Breast epithelium (tissue), 3 donors: ENCODE measurements around the gene NEU3.

Experiments used
- CTCF ChIP-seq, 3 donors: fragments of 450-650 bp; IDR thresholded peaks; one replicate each; pipeline ENCODE4 v1.5.1; 2016 to 2017; ENCODE audit warnings: antibody characterized with exemption in 3 of 3, mild to moderate bottlenecking in 3 of 3, moderate library complexity in 3 of 3
- POLR2A ChIP-seq: fragments of 450-650 bp; IDR thresholded peaks from one replicate; pipeline ENCODE4 v1.6.1; 2016; ENCODE audit warnings: antibody characterized with exemption, mild to moderate bottlenecking, moderate library complexity
- POLR2AphosphoS5 ChIP-seq, 3 donors: sonication (generic); formaldehyde crosslinking; IDR thresholded peaks; one replicate each; pipeline ENCODE4 v1.6.1; 2017; ENCODE audit warnings: antibody characterized with exemption in 3 of 3

- TF ChIP-seq POLR2A, result no peak
- no peak for TF ChIP-seq CTCF (IDR thresholded peaks at IDR 0.05)
- TF ChIP-seq POLR2AphosphoS5 (IDR thresholded peaks at IDR 0.05), result no peak
Observed at GRCh38 chr11:75025561-75025960, 36.8 kb downstream of the NEU3 start.
